PC-3 (cell line): ENCODE measurements around the gene NDRG4. TPM values are rescaled to one million over a fixed set of nuclear protein-coding genes. Genes with fewer than 3 reads are reported as not detected.

Experiments used
- ATAC-seq: fragments of 200-7000 bp; cut with Tn5 transposase; 2 replicates; pipeline ENCODE4 v1.9.1; 2020; ENCODE audit warnings: mild to moderate bottlenecking, moderate library complexity
- BruUV-seq: library from RNA; stranded (reverse); fragments of 400-500 nt; replicated peaks from 2 replicates; lab custom pipeline; 2021; lab: Mats Ljungman, UMichigan
- CTCF ChIA-PET: fragments of 300-600 bp; sonication (Branson Sonifier 250); formaldehyde crosslinking; loops from one replicate; lab custom pipeline; 2022; ENCODE audit warnings: antibody characterized with exemption; lab: Charles Lee
- POLR2A ChIA-PET: fragments of 300-600 bp; sonication (Branson Sonifier 250); formaldehyde crosslinking; loops from one replicate; lab custom pipeline; 2022; ENCODE audit warnings: antibody characterized with exemption; ENCODE audit not compliant: unreplicated experiment; lab: Charles Lee
- DNase-seq: peaks from one replicate; pipeline ENCODE4 v3.0.0-alpha.2; 2015
- H2AFZ ChIP-seq: fragments of 300-600 bp; sonication (generic); 2 replicates; pipeline ENCODE4 v1.6.0; 2016; ENCODE audit warnings: antibody characterized with exemption, low read length
- H3F3A ChIP-seq: fragments of 300-600 bp; sonication (generic); one replicate; pipeline ENCODE4 v1.6.0; 2017; ENCODE audit warnings: antibody characterized with exemption, low read length, control low read depth, mild to moderate bottlenecking; ENCODE audit not compliant: unreplicated experiment
- H3K27ac ChIP-seq: fragments of 300-600 bp; sonication (generic); 2 replicates; pipeline ENCODE4 v1.5.1; 2016; ENCODE audit warnings: mild to moderate bottlenecking, low read length
- H3K27me3 ChIP-seq: fragments of 300-600 bp; sonication (generic); 2 replicates; pipeline ENCODE4 v1.6.1; 2016; ENCODE audit warnings: low read length, mixed read lengths
- H3K36me3 ChIP-seq: fragments of 300-600 bp; sonication (generic); 2 replicates; pipeline ENCODE4 v1.6.1; 2016; ENCODE audit warnings: low read depth, mixed run types, low read length, mixed read lengths
- H3K4me1 ChIP-seq: fragments of 300-600 bp; sonication (generic); 2 replicates; pipeline ENCODE4 v1.5.1; 2016; ENCODE audit warnings: low read length; ENCODE audit not compliant: insufficient read depth
- H3K4me2 ChIP-seq: fragments of 300-600 bp; sonication (generic); 2 replicates; pipeline ENCODE4 v1.6.0; 2016; ENCODE audit warnings: low read length
- H3K4me3 ChIP-seq: fragments of 300-600 bp; sonication (generic); 2 replicates; pipeline ENCODE4 v1.5.1; 2016; ENCODE audit warnings: mild to moderate bottlenecking, low read length, mixed read lengths
- H3K79me2 ChIP-seq: fragments of 300-600 bp; sonication (generic); 2 replicates; pipeline ENCODE4 v1.6.1; 2017; ENCODE audit warnings: low read length, mixed read lengths
- H3K9ac ChIP-seq: fragments of 300-600 bp; sonication (generic); 2 replicates; pipeline ENCODE4 v1.6.0; 2016; ENCODE audit warnings: mild to moderate bottlenecking, low read length
- H3K9me2 ChIP-seq: fragments of 300-600 bp; sonication (generic); replicated peaks from 2 replicates; pipeline ENCODE4 v1.6.1; 2016; ENCODE audit warnings: mixed run types, low read length, mixed read lengths
- H3K9me3 ChIP-seq: fragments of 300-600 bp; sonication (generic); 2 replicates; pipeline ENCODE4 v1.6.1; 2016; ENCODE audit warnings: low read length, mixed read lengths
- H4K20me1 ChIP-seq: fragments of 300-600 bp; sonication (generic); 2 replicates; pipeline ENCODE4 v1.6.1; 2016; ENCODE audit warnings: low read length, mixed read lengths
- CTCF ChIP-seq: fragments of 300-600 bp; sonication (generic); conservative IDR thresholded peaks from 2 replicates; pipeline ENCODE4 v1.5.1; 2017; ENCODE audit warnings: antibody characterized with exemption, low read depth, mild to moderate bottlenecking, low read length
- EZH2 ChIP-seq: fragments of 300-600 bp; sonication (generic); IDR thresholded peaks from one replicate; pipeline ENCODE4 v1.6.1; 2017; ENCODE audit warnings: antibody characterized with exemption, mild to moderate bottlenecking, low read length; ENCODE audit not compliant: unreplicated experiment
- EZH2phosphoT487 ChIP-seq: fragments of 300-600 bp; sonication (generic); IDR thresholded peaks from 2 replicates; pipeline ENCODE4 v1.6.1; 2018; ENCODE audit warnings: mild to moderate bottlenecking, antibody characterized with exemption, low read length, borderline replicate concordance
- intact Hi-C: fragments of 100-400 bp; cut with micrococcal nuclease; formaldehyde crosslinking; loops from 2 replicates; pipeline ENCODE4 v1.9.0; 2023
- total RNA-seq: library from RNA; depleted of rRNA; stranded (reverse); fragments of >200 nt; gene quantifications from 2 replicates; pipeline ENCODE4 v1.2.3, GENCODE V29; 2014

The NDRG4 gene
- total RNA-seq, 1 experiment from 2014 or later: 26.6 TPM

GRCh38 chr16:58541711-58542110 lies 41.8 kb downstream of the NDRG4 start:
- no peak for DNase-seq
- Histone ChIP-seq H3K4me3 (no peak overlapping the region), H3K4me2 (no peak overlapping the region), H3K9me3 (no peaks in the 10 kb centered on the region), H3K9ac (no peak overlapping the region), H3K4me1 (no peaks in the 10 kb centered on the region), H3K79me2 (no peaks in the 10 kb centered on the region), H3K9me2 (no peaks in the 10 kb centered on the region), H3K27me3 (no peaks in the 10 kb centered on the region), H3K27ac (no peak overlapping the region), H4K20me1 (no peaks in the 10 kb centered on the region), H3K36me3 (peaks cover 78% of the 10 kb centered on the region), H2AFZ (no peak overlapping the region), H3F3A (no peaks in the 10 kb centered on the region)
- intact Hi-C loops: no loop called here
- no TSS peak for BruUV-seq
- TF ChIP-seq EZH2: no peak
- no peak for TF ChIP-seq CTCF
- no peak for TF ChIP-seq EZH2phosphoT487
- no peak for ATAC-seq
- ChIA-PET CTCF (no interaction called here), POLR2A (no interaction called here)

- Histone ChIP-seq H3K4me1 (no peaks in the 10 kb centered on the region), H3K9me2 (no peaks in the 10 kb centered on the region), H2AFZ (no peak overlapping the region), H3K9me3 (no peaks in the 10 kb centered on the region), H3K27ac (no peak overlapping the region), H3K9ac (no peak overlapping the region), H3K79me2 (no peaks in the 10 kb centered on the region), H3F3A (no peaks in the 10 kb centered on the region), H3K4me2 (no peak overlapping the region), H3K27me3 (no peaks in the 10 kb centered on the region), H3K36me3 (peaks cover 74% of the 10 kb centered on the region), H3K4me3 (no peak overlapping the region), H4K20me1 (no peaks in the 10 kb centered on the region)
- no peak for TF ChIP-seq CTCF
- ATAC-seq (no peak), DNase-seq (no peak)
- intact Hi-C loops: no loop called here
- BruUV-seq: no TSS peak
- ChIA-PET CTCF (no interaction called here), POLR2A (no interaction called here)
Measured at GRCh38 chr16:58542291-58542690, 42.3 kb downstream of the NDRG4 start.

- ChIA-PET POLR2A (no interaction called here), CTCF (no interaction called here)
- DNase-seq (no peak), ATAC-seq (no peak)
- no peaks in the 10 kb centered on the region for H3K9me3 ChIP-seq
- BruUV-seq: no TSS peak
- no peaks in the 10 kb centered on the region for H3K79me2 ChIP-seq
- H3K36me3 ChIP-seq: peaks cover 69% of the 10 kb centered on the region
- no peaks in the 10 kb centered on the region for H4K20me1 ChIP-seq
- no peaks in the 10 kb centered on the region for H3K27me3 ChIP-seq
- no peak for TF ChIP-seq CTCF
- TF ChIP-seq EZH2: no peak
- no peak for TF ChIP-seq EZH2phosphoT487
- H3K4me3 ChIP-seq: no peak overlapping the region
- H3K27ac ChIP-seq: no peak overlapping the region
- no peaks in the 10 kb centered on the region for H3K9me2 ChIP-seq
- H3K9ac ChIP-seq: no peak overlapping the region
- no peaks in the 10 kb centered on the region for H3K4me1 ChIP-seq
- H2AFZ ChIP-seq: no peak overlapping the region
- no peaks in the 10 kb centered on the region for H3F3A ChIP-seq
- no peak overlapping the region for H3K4me2 ChIP-seq
- intact Hi-C loops: no loop called here
Measured at GRCh38 chr16:58543685-58544084, 43.7 kb downstream of the NDRG4 start.
